NK-92 (cell line): ENCODE data around the gene GPR161.
"Not testable (repeated sequence)": the region's sequence is repeated elsewhere in the genome, so short reads cannot be mapped to it uniquely, and the experiment has no call there.

Source experiments
- DNase-seq: peaks from one replicate; lab custom pipeline; 2025; ENCODE audit not compliant: unreplicated experiment; lab: John Stamatoyannopoulos, UW

GPR161 gene

DNA sequence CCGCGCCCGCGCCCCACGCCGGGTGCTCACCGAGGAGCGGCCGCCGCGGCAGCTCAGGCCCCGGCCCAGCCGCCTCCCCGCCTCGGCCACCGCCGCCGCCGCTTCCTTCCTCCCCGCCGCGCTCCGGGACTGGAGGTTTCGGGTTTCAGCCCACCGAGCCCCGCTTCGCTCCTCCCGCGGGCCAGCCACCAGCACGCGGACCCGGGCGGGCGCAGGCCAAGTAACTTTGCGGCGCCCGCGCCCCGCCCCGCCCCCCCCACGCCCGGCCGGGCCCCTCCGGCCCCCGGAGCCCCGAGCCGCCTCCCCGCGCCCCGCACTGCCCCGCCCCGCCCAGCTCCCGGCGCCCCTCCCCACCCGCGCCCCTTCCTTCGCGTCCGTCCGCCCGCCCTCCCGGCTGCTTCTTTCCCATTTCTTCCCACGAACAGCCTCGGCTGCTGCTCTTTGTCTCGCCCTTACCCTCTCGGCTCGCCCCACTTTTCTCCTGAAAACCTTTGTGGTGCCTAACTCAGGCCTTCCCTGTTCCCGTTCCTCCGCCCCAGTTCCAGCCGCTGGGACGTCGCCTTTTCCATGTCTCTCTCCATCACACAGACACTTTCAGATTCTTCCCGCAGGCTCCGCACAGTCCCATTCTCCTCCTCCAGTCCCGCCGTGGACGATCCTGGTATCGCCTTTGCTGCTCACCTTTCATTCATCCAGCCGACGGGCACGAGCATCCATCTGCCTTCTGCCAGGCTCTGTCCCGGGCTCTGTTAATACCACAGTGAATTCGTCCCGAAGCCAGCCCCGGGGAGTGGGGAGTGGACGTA lies at the start of gene GPR161:
Gene GPR161 (minus strand): TSS at position 222 of the 806 bp plus-strand sequence. CDS start 32,080 bp downstream, outside the sequence.
- no peak for DNase-seq

- not testable (repeated sequence) for DNase-seq
Measured at GRCh38 chr1:168181063-168181720, 44.5 kb upstream of the GPR161 start.

GRCh38 chr1:168180148-168180524 lies 43.4 kb upstream of the GPR161 start:
- no peak for DNase-seq

GRCh38 chr1:168179438-168180147 lies 42.9 kb upstream of the GPR161 start:
- DNase-seq: no peak

GRCh38 chr1:168178638-168179437 lies 42.1 kb upstream of the GPR161 start, which contains the start of gene TIPRL:
Gene TIPRL, plus strand, starts transcription at chr1:168178962. Its CDS starts 116 bp downstream, at chr1:168179078.
- peak; percentile 40 for DNase-seq

DNA sequence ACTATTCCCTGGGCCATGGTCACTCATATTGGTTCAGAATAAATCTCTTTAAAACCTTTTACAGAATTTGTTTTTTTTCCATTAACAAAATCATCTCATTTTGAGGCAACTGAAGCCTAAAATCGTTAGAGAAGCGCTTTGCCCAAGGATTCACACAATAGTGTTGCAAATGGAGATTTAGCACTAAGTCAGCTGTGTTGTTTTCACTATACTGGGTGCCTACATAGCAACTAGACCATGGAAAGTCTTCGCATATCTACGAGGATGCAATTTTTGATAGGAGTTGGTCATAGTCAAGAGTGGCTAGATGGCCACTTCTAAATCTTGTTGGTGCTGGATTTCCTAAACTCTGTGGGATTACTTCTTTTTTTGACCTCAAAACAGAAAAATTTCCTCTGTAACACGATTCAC lies 41.5 kb upstream of the GPR161 start:
- DNase-seq: no peak

DNA sequence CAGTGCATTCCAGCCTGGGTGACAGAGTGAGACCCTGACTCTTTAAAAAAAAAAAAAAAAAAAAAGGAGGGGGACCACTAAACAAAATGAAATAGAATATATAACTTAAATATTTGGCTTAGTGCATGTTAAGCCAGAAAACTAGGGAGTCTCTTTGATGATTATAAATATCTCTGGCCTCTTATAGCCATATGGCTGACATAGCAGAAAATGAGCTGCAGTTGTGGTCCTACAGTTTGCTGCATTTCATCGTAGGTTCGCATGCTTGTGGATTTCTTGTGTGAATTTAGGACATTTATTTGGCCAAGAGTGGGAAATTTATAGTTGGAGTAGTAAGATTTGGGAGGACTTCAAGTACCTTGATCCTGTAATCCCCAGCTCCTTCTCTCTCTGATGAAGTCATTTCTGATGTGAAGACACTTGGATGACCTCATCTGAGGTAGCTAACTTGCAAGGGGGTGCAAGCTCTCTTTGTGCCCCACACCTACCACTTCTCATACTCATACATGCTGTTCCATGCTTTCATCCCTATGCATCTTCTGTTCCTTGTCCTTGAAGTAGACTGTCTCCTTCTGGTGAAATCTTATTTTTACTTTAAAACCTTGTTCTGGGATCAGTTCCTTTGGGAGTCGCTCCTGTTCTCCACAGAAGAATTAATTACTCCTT lies 35.7 kb upstream of the GPR161 start:
- DNase-seq: no peak

DNA sequence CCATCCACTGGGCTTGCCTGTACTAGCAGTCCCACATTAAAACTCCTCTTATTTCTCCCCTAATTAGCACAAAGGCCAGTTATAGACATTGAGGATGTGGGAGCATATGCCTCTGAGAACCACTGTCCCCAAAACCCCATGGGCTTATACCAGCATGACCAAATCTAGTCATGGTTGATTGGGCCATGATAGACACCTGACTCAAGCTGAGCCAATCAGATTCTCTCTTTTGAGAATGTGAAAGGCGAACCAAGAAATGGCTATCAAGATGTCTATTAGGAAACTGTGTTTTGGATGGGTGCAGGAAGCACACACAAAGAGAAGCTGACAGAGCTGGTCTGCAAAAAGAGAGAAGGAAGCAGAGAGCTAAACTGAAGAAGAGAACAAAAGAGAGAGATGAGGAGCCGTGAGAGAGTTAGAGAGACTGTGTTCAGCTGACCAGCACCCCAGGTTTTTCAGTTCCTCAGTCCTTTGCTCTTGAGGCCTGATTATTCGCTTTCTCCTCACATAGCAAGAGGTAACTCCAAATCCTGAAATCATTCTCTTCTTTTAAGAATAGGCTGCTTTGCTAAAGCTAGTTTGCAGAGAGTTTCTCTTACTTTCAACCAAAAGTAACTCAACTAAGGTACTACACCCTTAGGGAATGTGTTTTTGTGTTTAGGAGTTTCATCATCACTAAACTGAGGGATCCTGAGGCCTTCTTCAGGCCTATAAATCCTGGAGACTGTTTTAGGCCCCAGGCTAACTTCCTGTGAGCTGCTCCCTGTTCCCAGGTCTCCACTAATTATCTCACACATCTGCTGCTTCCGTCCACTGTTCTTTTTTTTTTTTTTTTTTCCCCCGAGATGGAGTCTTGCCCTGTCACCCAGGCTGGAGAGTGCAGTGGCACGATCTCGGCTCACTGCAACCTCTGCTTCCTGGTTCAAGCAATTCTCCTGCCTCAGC lies 34.1 kb upstream of the GPR161 start:
- no peak for DNase-seq

DNA sequence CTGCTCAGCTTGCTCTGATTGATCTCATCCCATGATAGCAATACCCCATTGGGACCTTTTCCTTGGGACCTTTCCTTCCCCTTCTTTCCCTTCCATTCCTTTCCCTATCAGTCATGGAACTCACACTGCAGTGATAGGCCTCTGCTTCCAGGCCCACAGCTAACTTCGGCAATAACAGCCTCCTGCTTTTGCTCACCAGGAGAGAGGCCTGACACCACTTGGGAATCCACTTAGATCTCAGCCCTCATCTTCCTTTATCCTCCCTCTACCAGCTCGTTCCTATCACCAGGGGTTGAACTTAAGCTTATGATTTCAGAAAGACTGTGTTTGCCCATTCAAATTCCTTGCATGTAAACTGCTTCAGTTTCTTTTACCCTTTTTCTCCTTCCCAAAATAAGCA lies 31.1 kb upstream of the GPR161 start:
- DNase-seq: no peak

DNA sequence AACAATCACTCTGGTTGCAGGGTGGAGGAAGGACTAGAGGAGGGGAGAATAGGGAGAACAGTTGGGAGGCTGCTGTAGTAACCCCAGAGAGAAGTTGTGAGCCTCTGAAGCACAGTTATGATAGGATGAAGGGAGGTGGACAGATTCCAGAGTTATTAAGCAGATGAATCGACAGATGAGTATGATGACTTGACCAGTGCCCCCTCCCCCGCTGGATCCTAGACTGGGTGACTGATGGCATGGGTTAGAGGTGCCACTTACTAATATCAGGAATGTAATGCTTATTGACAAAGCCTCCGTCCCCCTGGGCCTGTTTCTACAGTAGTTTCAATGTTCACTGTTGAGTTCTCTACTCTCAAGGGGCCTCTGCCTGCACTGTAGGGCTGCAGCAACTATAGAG lies 28.0 kb upstream of the GPR161 start:
- DNase-seq: no peak

DNA sequence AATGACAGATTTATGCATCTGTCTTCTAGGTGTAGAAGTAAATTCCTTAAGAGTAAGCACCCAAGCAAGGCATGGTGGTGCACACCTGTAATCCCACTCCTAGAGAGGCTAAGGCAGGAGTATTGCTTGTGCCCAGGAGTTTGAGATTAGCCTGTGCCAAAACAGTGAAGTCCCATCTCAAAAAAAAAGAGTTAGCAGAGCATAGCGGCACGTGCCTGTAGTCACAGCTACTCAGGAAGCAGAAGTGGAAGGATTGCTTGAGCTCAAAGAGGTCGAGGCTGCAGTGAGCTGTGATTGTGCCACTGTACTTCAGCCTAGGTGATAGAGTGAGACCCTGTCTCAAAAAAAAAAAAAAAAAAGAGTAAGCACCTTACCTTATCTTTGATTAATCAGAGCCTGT lies 26.9 kb upstream of the GPR161 start:
- no peak for DNase-seq

DNA sequence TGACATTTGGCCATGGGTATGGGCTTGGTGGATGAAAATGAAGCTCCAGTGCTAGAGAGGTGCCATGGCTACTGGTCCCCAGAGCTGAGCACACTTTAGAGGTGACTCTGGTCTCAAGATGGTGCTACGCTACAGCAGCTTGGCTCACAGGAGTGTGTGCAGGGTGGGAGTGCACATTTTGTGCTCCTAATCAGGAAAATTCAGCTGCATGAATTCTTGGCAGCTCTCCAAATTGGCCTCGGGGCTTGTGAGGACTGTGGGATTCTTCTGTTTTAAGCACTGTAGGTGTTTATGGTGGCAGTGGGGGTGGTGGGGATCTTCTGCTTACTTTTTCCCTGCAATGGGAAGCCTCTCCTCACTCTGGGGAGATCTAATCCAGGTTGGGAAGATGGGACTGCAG lies 24.7 kb upstream of the GPR161 start:
- DNase-seq: no peak

DNA sequence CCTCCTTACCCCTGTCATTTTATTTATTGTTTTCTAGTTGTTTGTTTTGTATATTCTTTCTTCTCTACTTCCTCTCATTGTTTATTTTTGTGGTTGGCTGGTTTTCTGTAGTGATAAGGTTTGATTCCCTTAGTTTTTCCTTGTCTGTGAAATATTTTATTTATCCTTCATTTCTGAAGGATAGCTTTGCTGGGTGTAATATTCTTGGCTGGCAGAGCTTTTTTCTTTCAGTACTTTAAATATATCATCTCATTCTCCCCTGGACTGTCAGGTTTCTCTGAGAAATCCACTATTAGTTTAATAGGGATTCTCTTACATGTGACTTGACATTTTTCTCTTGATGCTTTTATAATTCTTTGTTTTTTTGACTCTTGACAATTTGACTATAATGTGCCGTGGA lies 23.2 kb upstream of the GPR161 start:
- no peak for DNase-seq

GRCh38 chr1:168159251-168159650 lies 22.5 kb upstream of the GPR161 start:
- no peak for DNase-seq

DNA sequence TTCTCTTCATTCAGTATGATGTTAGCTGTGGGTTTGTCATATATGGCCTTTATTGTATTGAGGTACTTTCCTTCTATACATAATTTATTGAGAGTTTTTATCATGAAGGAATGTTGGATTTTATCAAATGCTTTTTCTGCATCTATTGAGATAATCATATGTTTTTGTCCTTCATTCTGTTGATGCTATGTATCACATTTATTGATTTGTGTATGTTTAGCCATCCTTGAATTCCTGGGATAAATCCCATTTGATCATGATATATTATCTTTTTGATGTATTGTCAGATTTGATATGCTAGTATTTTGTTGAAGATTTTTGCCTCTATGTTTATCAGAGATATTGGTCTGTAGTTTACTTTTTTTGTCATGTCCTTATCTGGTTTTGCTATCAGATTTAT lies 20.9 kb upstream of the GPR161 start:
- no peak for DNase-seq

GRCh38 chr1:168155910-168156309 lies 19.2 kb upstream of the GPR161 start:
- DNase-seq: no peak

GRCh38 chr1:168154707-168155106 lies 18.0 kb upstream of the GPR161 start:
- not testable (repeated sequence) for DNase-seq

DNA sequence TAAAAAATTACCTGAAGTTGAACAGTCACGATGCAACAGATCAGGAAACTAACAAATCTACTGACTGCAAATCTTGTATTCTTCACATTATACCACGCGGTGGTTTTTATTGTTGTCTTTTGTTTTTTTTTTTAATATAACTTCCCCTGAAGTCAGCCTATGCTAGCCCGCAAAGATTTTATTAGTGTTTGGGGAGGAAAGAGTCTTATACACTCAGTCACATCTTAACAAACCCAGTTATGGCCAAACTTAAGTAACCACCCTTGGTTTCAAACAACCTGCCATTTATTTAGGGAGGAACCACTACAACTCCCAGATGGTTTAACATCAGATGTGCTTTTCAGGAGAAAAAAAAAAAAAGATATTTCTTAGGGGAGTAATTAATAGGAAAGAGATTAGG lies 15.2 kb upstream of the GPR161 start:
- DNase-seq: no peak

DNA sequence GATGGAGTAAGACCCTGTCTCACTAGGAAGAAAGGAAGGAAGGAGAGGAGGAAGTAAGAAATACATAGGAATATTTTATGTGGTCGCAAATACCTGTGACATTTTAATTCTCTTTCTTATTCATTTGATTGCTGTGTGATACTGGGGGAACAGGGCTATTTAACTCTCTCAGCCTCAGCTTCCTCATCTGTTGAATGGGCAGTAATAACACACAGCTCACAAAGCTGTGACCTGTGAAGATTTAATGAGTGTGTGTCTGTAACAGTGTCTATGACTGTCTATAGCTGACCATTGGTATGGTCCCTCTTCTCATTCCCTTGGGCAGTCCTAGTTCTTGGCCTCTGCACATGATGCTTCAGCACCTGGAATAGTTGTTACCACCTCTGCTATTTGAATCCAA lies 13.6 kb upstream of the GPR161 start:
- DNase-seq: no peak
